H1 (cell line): ENCODE results near the gene PGF. TPM values are rescaled to one million over a fixed set of nuclear protein-coding genes. Genes with fewer than 3 reads are reported as not detected.

ENCODE experiments used
- CTCF ChIA-PET: fragments of 300-600 bp; sonication (Branson Sonifier 250); formaldehyde crosslinking; loops from one replicate; lab custom pipeline; 2021; ENCODE audit not compliant: partially characterized antibody; lab: Charles Lee
- POLR2A ChIA-PET: fragments of 300-600 bp; sonication (Branson Sonifier 250); formaldehyde crosslinking; loops from one replicate; lab custom pipeline; 2021; ENCODE audit warnings: inconsistent platforms; ENCODE audit not compliant: partially characterized antibody; lab: Charles Lee
- DNase-seq, 2 experiments: peaks; one replicate each; pipeline versions ENCODE4 v3.0.0 to v3.0.0-alpha.2; 2010 to 2022; ENCODE audit warnings: low spot score in 2 of 2, low read depth in 1 of 2, mixed read lengths in 1 of 2
- FAIRE-seq: peaks from 2 replicates; lab custom pipeline; 2011; peaks lifted over from hg19 to GRCh38; lab: Jason Lieb, UNC
- H2AFZ ChIP-seq: 2 replicates; pipeline ENCODE4 v1.8.1; 2012; ENCODE audit warnings: low read length, inconsistent platforms
- H2AK5ac ChIP-seq: 2 replicates; pipeline ENCODE4 v1.6.1; 2013; ENCODE audit warnings: low read depth, low read length
- H2BK120ac ChIP-seq: replicated peaks from 2 replicates; pipeline ENCODE3; 2013; ENCODE audit warnings: low read depth, low read length, inconsistent platforms
- H2BK12ac ChIP-seq: 2 replicates; pipeline ENCODE4 v1.6.1; 2013; ENCODE audit warnings: low read depth, low read length
- H2BK15ac ChIP-seq: 2 replicates; pipeline ENCODE4 v1.6.1; 2013; ENCODE audit warnings: low read length
- H2BK20ac ChIP-seq: 2 replicates; pipeline ENCODE4 v1.6.1; 2013; ENCODE audit warnings: low read length
- H2BK5ac ChIP-seq: 2 replicates; pipeline ENCODE4 v1.6.1; 2013; ENCODE audit warnings: low read depth, low read length
- H3K14ac ChIP-seq: 2 replicates; pipeline ENCODE4 v1.6.1; 2013; ENCODE audit warnings: inconsistent platforms; ENCODE audit not compliant: insufficient read length
- H3K18ac ChIP-seq: 2 replicates; pipeline ENCODE4 v1.6.1; 2013; ENCODE audit warnings: low read length; ENCODE audit errors: extremely low read depth
- H3K23ac ChIP-seq: 2 replicates; pipeline ENCODE4 v1.6.1; 2013; ENCODE audit warnings: inconsistent platforms; ENCODE audit not compliant: insufficient read length
- H3K23me2 ChIP-seq: 2 replicates; pipeline ENCODE4 v1.6.1; 2013; ENCODE audit warnings: low read depth, low read length
- H3K27ac ChIP-seq: 2 replicates; pipeline ENCODE4 v1.6.1; 2011; ENCODE audit warnings: low read depth, low read length, inconsistent platforms
- H3K27me3 ChIP-seq, 4 experiments: replicated peaks in 1 of 4; 1 replicate in 1 of 4; 2 replicates in 3 of 4; pipeline versions ENCODE4 v1.6.1 to v1.8.1; 2011 to 2013; ENCODE audit warnings: low read length in 3 of 4, mild to moderate bottlenecking in 3 of 4, inconsistent platforms in 2 of 4, mixed read lengths in 2 of 4, moderate library complexity in 1 of 4; ENCODE audit not compliant: control insufficient read depth in 3 of 4, insufficient read depth in 3 of 4; ENCODE audit errors: extremely low read depth in 1 of 4
- H3K36me3 ChIP-seq, 4 experiments: 2 replicates each; pipeline versions ENCODE4 v1.6.1 to v1.8.1; 2011 to 2013; ENCODE audit warnings: mild to moderate bottlenecking in 4 of 4, low read length in 3 of 4, moderate library complexity in 2 of 4, control low read depth in 1 of 4, inconsistent platforms in 1 of 4; ENCODE audit not compliant: insufficient read depth in 4 of 4, control insufficient read depth in 2 of 4
- H3K4ac ChIP-seq: replicated peaks from 2 replicates; pipeline ENCODE3; 2013; ENCODE audit warnings: low read length, low read depth, mixed read lengths, inconsistent platforms; ENCODE audit not compliant: insufficient read length
- H3K4me1 ChIP-seq, 4 experiments: replicated peaks in 1 of 4; 1 replicate in 1 of 4; 2 replicates in 3 of 4; pipeline versions ENCODE4 v1.6.1 to v1.8.1; 2011 to 2013; ENCODE audit warnings: low read length in 3 of 4, inconsistent platforms in 2 of 4, mixed read lengths in 1 of 4; ENCODE audit not compliant: insufficient read depth in 4 of 4, control insufficient read depth in 3 of 4
- H3K4me2 ChIP-seq, 2 experiments: 2 replicates each; pipeline versions ENCODE4 v1.6.1 to v1.8.1; 2011 to 2013; ENCODE audit warnings: low read depth in 2 of 2, low read length in 2 of 2, control low read depth in 1 of 2, inconsistent platforms in 1 of 2, mild to moderate bottlenecking in 1 of 2; ENCODE audit not compliant: insufficient read depth in 1 of 2
- H3K4me3 ChIP-seq, 4 experiments: fragments of 200-600, 300-600 bp in 1 of 4; sonication (generic), shearing (Covaris generic), sonication (Bioruptor Twin) in 1 of 4; 2 replicates each; pipeline versions ENCODE4 v1.5.1 to v1.8.1; 2011 to 2016; ENCODE audit warnings: low read length in 4 of 4, low read depth in 3 of 4, control low read depth in 2 of 4, inconsistent platforms in 2 of 4, mild to moderate bottlenecking in 2 of 4, mixed read lengths in 1 of 4, moderate library complexity in 1 of 4; ENCODE audit not compliant: insufficient read depth in 2 of 4; ENCODE audit errors: extremely low read depth in 1 of 4
- H3K56ac ChIP-seq: replicated peaks from 2 replicates; pipeline ENCODE3; 2013; ENCODE audit warnings: low read depth, mild to moderate bottlenecking, mixed read lengths, low read length, inconsistent platforms; ENCODE audit not compliant: insufficient read length
- H3K79me1 ChIP-seq: 2 replicates; pipeline ENCODE4 v1.6.1; 2013; ENCODE audit warnings: low read depth, low read length, control low read depth
- H3K79me2 ChIP-seq, 2 experiments: 2 replicates each; pipeline versions ENCODE4 v1.6.1 to v1.8.1; 2012 to 2013; ENCODE audit warnings: low read length in 2 of 2, mild to moderate bottlenecking in 2 of 2, inconsistent platforms in 1 of 2; ENCODE audit not compliant: insufficient read depth in 2 of 2, control insufficient read depth in 1 of 2
- H3K9ac ChIP-seq, 4 experiments: replicated peaks in 1 of 4; 1 replicate in 1 of 4; 2 replicates in 3 of 4; pipeline versions ENCODE4 v1.6.1 to v1.8.1; 2011 to 2013; ENCODE audit warnings: low read depth in 3 of 4, low read length in 3 of 4, control low read depth in 2 of 4, mild to moderate bottlenecking in 2 of 4, moderate library complexity in 2 of 4, inconsistent platforms in 1 of 4; ENCODE audit errors: extremely low read depth in 1 of 4
- H3K9me3 ChIP-seq, 2 experiments: 2 replicates each; pipeline versions ENCODE4 v1.6.1 to v1.8.1; 2012 to 2013; ENCODE audit warnings: mild to moderate bottlenecking in 2 of 2, moderate library complexity in 2 of 2, control low read depth in 1 of 2, inconsistent platforms in 1 of 2, low read depth in 1 of 2, low read length in 1 of 2, mixed read lengths in 1 of 2; ENCODE audit not compliant: insufficient read depth in 2 of 2
- H4K20me1 ChIP-seq, 2 experiments: replicated peaks in 1 of 2; 2 replicates each; pipeline versions ENCODE3 to v1.8.1; 2011 to 2013; ENCODE audit warnings: inconsistent platforms in 2 of 2, low read length in 2 of 2, mild to moderate bottlenecking in 1 of 2; ENCODE audit not compliant: insufficient read depth in 2 of 2, control insufficient read depth in 1 of 2
- H4K5ac ChIP-seq: 2 replicates; pipeline ENCODE4 v1.6.1; 2013; ENCODE audit warnings: low read length, low read depth, mixed read lengths, inconsistent platforms; ENCODE audit not compliant: insufficient read length
- H4K8ac ChIP-seq: 2 replicates; pipeline ENCODE4 v1.8.0; 2013; ENCODE audit warnings: mild to moderate bottlenecking, moderate library complexity, low read length, inconsistent platforms; ENCODE audit not compliant: insufficient read depth; ENCODE audit errors: extremely low read depth
- H4K91ac ChIP-seq: replicated peaks from 2 replicates; pipeline ENCODE3; 2013; ENCODE audit warnings: low read length, mixed read lengths, inconsistent platforms; ENCODE audit not compliant: insufficient read length
- CHD2 ChIP-seq: IDR thresholded peaks from 2 replicates; pipeline ENCODE4 v1.6.1; 2012; ENCODE audit warnings: low read length, improper control_type of control experiment
- CREB1 ChIP-seq: IDR thresholded peaks from 2 replicates; pipeline ENCODE4 v1.6.1; 2012; ENCODE audit warnings: inconsistent platforms
- GTF2F1 ChIP-seq: IDR thresholded peaks from 2 replicates; pipeline ENCODE4 v1.6.1; 2012; ENCODE audit warnings: low read depth, low read length, improper control_type of control experiment, borderline replicate concordance
- HDAC2 ChIP-seq, 2 experiments: fragments of 300-600 bp in 1 of 2; sonication (generic) in 1 of 2; IDR thresholded peaks; 2 replicates each; pipeline ENCODE4 v1.6.1; 2011 to 2012; ENCODE audit warnings: low read depth in 2 of 2, low read length in 2 of 2, mild to moderate bottlenecking in 2 of 2, moderate library complexity in 2 of 2, borderline replicate concordance in 1 of 2, inconsistent platforms in 1 of 2
- KDM5A ChIP-seq: fragments of 200-600 bp; IDR thresholded peaks from 2 replicates; pipeline ENCODE4 v1.7.1; 2012; ENCODE audit warnings: mild to moderate bottlenecking, low read length, inconsistent platforms, mixed read lengths
- MAX ChIP-seq: IDR thresholded peaks from 2 replicates; pipeline ENCODE4 v1.6.1; 2012; ENCODE audit warnings: inconsistent platforms
- PHF8 ChIP-seq: fragments of 200-600 bp; sonication (generic); conservative IDR thresholded peaks from 2 replicates; pipeline ENCODE4 v1.7.1; 2012; ENCODE audit warnings: low read depth, mild to moderate bottlenecking, inconsistent platforms, low read length, moderate library complexity
- RBBP5 ChIP-seq: IDR thresholded peaks from 2 replicates; pipeline ENCODE4 v1.7.1; 2012; ENCODE audit warnings: low read depth, mild to moderate bottlenecking, inconsistent platforms, low read length, moderate library complexity, borderline replicate concordance
- SIRT6 ChIP-seq: IDR thresholded peaks from one replicate; pipeline ENCODE4 v1.7.1; 2012; ENCODE audit warnings: low read length, inconsistent platforms
- SP2 ChIP-seq: IDR thresholded peaks from 2 replicates; pipeline ENCODE4 v1.6.1; 2012; ENCODE audit warnings: mild to moderate bottlenecking, low read length, inconsistent platforms
- WGBS, 2 experiments: shearing (Covaris generic) in 1 of 2; methylation state at CpG; one replicate each; pipeline versions ENCODE4 v1.1.6 to v1.1.7; 2013 to 2015; ENCODE audit warnings: low lambda C conversion rate in 2 of 2, mixed read lengths in 2 of 2, inconsistent platforms in 1 of 2, low coverage in 1 of 2, missing lambda C conversion rate in 1 of 2; ENCODE audit not compliant: insufficient replicate concordance in 2 of 2, insufficient coverage in 1 of 2, insufficient read length in 1 of 2; ENCODE audit errors: extremely low coverage in 1 of 2, missing lambda C conversion rate in 1 of 2; 5-methylcytosine and 5-hydroxymethylcytosine counted together
- polyA plus RNA-seq, 7 experiments: library from polyadenylated mRNA; depleted of rRNA in 3 of 7; stranded (reverse) in 5 of 7; unstranded in 2 of 7; fragments of >200 nt in 5 of 7; fragments of 200-250 nt in 2 of 7; gene quantifications; 1 replicate in 5 of 7; 2 replicates in 1 of 7; 4 replicates in 1 of 7; pipeline versions ENCODE4 v1.2.1 to v1.2.3, GENCODE V29; 2011 to 2013; ENCODE audit warnings: missing spikeins in 2 of 7, mixed read lengths in 2 of 7
- total RNA-seq: library from RNA; stranded (reverse); fragmentation: NEBNext Ultra II Directional; extraction: Animal tissue kit (Norgen Biotek cat#: 25700); gene quantifications from 2 replicates; pipeline ENCODE4 v1.2.1, GENCODE V29; 2021

The PGF gene
- total and polyA plus RNA-seq, 2 of the 8 experiments (the other 6 are each of a cell fraction or from before 2014, with no cell fraction given), result 2.1 to 4.1 TPM

- Histone ChIP-seq H2AK5ac (no peak overlapping the region), H4K8ac (peak overlapping the region; percentile 12; the same call in 1 of the 2 replicates), H3K36me3 (no peaks in the 10 kb centered on the region), H3K14ac (no peak overlapping the region), H2BK120ac (no peak overlapping the region), H3K23me2 (no peaks in the 10 kb centered on the region), H2BK12ac (no peak overlapping the region), H3K9ac (no peak overlapping the region), H3K56ac (no peak overlapping the region), H3K4ac (no peak overlapping the region), H2BK15ac (no peak overlapping the region), H3K79me2 (no peaks in the 10 kb centered on the region), H2BK20ac (no peak overlapping the region), H3K9me3 (no peaks in the 10 kb centered on the region), H4K20me1 (peaks cover 2 to 5% of the 10 kb centered on the region in 2 experiments), H2AFZ (no peak overlapping the region), H3K23ac (no peak overlapping the region), H4K91ac (no peak overlapping the region), H2BK5ac (no peak overlapping the region), H3K4me2 (no peak overlapping the region), H4K5ac (no peak overlapping the region), H3K4me1 (no peaks in the 10 kb centered on the region; a peak in 1 of 7 replicates), H3K27ac (no peak overlapping the region), H3K27me3 (no peaks in the 10 kb centered on the region), H3K4me3 (no peak overlapping the region), H3K79me1 (no peaks in the 10 kb centered on the region), H3K18ac (no peak overlapping the region)
- FAIRE-seq (no peak), DNase-seq (no peak)
- 93% methylated on average over 10 of the region's 10 CpGs; no CpG with 5 or more reads in 1 of the 2 experiments for WGBS, 2 experiments
- POLR2A ChIA-PET, result interaction anchor here (0.9 to 3.9 kb wide), 6 partner anchors 10 to 217 kb away, joined by 3 to 16 read pairs (median 4); partner anchors contain the start of genes NEK9, PGF and RPS6KL1
- CTCF ChIA-PET, result interaction anchor here (1.0 to 24.8 kb wide), 8 partner anchors 8 to 177 kb away, joined by 3 to 509 read pairs (median 22); partner anchors contain the start of genes PGF, PROX2 and RPS6KL1
- TF ChIP-seq MAX (no peak), PHF8 (no peak), RBBP5 (no peak), CREB1 (no peak), SIRT6 (no peak), SP2 (no peak), KDM5A (no peak), HDAC2 (IDR thresholded peaks at IDR 0.05; ENCODE audit: borderline replicate concordance in 1 of 2, low read depth in 2 of 2, low read length in 2 of 2) (no peak), GTF2F1 (no peak), CHD2 (no peak)
Observed at GRCh38 chr14:74909911-74910310, 45.5 kb downstream of the PGF start.
